ENCODE data around the gene NFIC.
"Not testable (repeated sequence)": the region's sequence is repeated elsewhere in the genome, so short reads cannot be mapped to it uniquely, and the experiment has no call there.

NFIC gene

DNA sequence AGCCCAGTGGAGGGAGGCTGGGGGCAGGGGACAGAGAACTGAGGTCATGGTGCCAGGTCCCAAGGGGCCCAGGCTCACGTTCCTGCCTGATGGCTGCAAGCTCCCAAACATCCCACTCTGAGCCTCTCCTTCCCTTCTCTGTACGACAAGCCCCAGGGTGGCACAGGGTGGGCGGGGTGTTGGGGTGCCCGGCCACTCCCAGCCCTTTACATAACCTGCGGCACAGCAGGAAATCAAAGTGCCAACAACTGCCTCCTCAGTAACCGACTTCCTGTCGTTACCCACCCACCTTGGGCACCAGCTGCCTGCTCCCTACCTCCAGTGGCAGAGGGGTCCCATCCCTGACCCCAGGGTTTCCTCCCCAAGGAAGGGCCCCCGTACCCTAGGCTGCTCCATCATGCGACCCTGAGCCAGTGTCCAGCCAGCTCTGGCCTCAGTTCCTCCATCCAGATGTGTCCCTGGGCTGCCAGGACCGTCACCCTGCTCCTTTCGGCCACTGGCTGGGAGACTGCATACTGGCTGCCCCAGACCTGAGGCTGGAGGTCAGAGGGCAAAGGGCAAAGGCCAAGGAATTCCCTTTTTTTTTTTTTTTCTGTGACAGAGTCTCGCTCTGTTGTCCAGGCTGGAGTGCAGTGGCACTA lies 27.7 kb upstream of the NFIC start:
- no peak for DNase-seq

DNA sequence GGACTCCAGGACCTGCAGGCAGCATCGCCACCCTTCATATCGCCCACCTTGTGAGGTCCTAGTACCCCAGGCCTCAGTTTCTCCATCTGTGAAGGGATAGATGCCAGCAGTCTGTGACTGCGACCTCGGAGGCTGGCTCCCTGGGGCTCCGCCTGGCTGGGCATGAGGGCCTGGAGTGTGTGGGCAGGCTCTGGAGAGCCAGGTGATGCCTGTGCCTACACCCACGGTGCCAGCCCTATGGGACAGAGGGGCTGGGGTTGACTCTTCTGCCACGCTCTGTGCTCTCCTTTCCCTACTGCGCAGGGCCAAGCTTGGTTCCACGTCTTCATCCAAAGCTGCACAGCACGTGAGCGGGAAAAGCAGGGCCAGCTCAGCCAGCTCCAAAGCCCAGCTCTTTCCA lies 26.0 kb upstream of the NFIC start:
- DNase-seq: no peak

DNA sequence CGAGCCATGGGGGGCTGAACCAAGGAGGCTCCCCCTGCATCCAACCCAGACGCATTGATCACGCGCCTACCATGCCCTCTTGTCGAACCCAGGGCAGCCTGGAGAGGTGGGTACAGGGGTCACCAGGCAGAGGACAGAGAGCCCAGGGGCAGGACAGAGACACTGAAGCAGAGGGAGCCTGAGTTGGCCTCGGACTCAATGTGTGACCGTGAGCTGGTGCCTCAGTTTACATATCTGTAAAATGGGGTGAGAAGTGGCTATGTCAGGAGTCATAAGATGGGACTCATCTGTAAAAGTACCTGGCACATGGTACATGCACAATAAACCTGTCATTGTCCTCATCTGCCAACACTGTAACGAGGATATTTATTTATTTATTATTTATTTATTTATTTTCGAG lies 24.1 kb upstream of the NFIC start:
- no peak for DNase-seq

DNA sequence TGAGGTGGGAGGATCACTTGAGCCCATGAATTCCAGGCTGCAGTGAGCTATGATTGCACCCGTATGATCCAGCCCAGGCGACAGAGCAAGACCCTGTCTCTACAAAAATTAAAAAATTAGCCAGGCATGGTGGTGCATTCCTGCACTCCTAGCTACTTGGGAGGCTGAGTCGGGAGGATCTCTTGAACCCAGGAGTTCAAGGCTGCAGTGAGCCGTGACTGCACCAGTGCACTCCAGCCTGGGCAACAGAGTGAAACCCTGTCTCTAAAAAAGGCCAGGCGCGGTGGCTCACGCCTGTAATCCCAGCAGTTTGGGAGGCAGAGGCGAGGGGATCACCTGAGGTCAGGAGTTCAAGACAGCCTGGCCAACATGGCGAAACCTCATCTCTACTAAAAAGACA lies 23.4 kb upstream of the NFIC start:
- not testable (repeated sequence) for DNase-seq

DNA sequence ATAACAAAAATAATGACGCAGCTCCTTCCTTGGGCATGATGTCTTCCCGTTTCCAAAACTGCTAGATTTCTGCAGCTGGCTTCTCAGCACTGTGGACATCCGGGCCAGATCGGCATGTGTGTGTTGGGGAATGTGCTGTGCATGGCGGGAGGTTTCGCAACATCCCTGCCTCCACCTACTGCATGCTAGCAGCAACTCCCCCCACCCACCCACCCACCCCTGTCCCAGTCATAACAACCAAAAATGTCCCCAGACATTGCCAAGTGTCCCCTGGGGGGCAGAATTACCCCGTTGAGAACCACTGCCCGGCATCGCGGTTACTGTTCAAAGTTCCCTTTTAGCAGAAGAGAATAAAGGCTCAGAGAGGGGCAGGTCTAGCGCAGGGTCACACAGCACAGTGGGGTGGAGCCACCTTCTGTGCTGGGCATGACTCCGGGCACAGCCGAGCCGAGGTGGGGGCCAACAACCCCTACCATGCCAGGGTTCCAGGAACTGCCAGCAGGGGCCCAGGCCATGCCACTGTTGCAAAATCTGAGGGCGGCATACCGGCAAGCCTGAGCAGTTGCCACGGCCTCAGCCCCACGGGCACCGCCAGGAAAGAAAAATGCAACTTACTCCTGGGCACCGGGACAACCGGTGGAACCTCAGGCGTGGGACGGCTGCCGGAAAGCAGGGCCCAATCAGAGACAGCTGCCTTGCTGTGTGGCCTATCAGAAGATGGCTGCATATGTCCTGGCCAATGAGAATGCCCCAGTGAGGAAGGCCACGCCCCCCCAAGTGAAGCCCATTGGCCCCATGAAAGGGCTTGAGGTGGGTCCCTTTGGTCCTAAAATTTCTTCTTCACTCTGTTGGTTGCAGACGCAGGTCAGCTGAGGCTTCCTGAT lies 22.5 kb upstream of the NFIC start:
- DNase-seq: no peak

DNA sequence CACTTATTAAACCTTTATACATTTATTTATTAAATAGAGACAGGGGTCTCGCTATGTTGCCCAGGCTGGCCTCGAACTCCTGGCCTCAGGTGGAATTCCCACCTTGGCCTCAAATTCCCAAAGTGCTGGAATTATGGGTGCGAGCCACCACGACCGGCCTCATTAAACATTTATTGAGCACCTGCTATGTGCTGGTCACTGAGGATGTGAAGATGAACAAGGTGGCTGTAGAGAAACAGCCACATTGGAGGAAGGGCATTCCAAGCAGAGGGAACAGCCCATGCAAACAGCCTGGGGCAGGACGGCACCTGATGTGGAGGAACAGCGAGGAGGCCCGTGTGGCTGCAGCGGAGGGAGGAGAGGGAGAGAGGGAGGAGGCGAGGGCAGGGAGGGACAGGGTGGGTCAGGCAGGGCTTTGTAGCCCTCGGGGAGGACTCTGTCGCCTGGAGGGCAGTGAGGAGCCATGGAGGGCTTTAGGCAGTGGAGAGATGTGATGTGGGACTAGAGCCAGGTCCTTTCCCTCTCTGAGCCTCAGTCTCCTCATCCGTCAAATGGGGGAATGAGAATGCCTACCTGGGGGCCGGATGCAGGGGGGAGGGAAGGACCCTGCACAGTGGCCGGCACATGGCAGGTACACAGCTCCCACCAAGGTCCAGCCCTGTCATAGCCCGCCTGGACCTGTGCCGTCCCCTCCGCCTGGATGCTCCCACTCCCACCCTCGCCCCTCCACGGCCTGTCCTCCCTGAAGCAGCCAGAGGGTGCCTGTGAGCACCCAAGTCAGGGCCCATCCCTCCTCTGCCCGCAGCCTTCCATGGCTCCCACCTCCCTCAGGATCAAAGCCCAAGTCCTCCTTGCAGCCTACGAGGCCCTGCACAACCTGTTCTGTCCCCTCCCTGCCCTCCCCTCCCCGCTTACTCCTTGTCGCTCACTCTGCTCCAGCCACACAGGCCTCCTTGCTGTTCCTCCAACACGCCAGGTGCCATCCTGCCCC lies 21.5 kb upstream of the NFIC start:
- DNase-seq: no peak

DNA sequence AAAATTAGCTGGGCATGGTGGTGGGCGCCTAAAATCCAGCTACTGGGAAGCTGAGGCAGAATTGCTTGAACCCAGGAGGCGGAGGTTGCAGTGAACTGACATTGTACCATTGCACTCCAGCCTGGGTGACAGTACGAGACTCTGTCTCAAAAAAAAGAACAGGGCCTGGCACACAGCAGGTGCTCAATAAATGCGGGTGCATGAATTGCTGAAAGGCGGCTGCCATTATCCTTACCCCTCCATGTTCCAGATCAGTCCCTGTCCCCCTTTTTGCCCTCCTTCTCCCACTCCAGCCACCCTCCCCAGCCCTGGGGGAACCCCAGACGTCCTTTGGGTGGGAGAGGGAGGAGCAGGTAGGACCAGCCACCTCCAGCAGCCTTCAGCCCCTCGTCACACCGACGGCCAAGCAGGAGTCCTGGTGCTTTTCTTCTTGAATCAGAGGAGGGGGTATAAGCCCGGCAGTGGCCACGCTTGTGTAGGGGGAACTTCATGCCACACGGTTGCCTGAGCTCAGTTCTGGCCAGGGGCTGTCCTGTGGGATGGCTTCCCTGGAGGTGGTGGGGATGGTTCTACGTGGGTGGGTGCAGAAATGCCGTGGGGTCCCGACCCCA lies 20.4 kb upstream of the NFIC start:
- no peak for DNase-seq

DNA sequence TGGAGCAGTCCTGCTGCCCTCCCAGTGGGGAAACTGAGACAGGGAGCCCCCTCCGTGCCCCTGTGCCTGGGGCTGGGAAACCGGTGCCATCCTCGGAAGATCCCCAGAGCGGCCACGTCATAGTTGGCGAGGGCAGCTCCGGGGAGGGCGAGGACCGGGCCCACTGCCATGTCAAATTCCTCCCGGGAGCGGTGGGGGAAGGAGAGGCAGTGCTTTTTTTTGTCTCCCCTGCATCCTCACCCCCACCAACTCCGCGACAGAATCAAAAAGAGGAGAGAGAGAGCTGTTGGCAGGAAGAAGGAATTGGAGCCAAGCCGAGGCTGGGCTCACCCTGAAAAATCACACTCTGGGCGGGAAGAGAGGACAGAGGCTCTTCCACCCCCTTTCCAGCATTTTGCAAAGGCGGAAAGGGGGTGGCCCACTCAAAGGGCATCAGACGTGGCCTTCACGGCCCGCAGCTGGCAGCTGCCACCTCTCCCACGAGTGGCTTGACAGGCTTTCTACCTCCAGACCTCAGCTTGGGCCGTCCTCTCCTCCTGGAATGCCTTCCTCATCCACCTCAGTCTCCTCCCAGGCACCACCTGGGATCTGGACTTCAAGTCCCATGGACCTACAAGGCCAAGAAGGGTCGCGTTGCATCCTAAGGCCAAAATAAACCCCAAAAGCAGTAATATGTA lies 19.6 kb upstream of the NFIC start:
- DNase-seq: no peak

DNA sequence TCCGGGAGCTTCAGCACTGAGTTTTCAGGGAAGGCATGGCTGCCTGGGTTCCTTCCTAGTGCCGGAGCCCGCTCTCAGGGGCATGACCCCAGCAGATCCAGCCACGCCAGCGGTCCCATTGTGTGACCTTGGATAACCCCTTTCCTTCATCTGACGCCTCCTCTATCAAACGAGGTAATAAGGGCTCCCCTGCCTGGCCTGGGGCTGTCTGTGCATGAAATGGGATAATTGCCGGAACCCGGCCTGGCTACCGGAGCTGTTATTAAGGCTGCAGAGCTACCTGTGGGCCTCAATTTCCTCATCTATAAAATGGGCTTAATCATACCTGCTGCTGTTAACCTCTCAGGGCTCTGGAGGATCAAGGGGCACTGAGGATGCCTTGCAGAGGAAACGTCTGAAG lies 18.3 kb upstream of the NFIC start:
- no peak for DNase-seq

DNA sequence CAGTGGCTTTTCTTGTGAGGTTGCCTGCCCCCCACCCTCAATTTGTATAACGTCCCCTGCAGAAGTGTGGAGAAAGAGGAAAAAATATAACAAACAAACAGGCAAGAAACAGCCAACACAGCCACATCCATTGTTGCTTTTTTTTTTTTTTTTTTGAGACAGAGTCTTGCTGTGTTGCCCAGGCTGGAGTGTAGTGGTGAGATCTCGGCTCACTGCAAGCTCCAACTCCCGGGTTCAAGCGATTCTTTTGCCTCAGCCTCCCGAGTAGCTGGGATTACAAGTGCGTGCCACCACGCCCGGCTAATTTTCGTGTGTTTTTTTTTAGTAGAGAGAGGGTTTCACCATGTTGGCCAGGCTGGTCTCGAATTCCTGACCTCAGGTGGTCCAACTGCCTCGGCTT lies 17.9 kb upstream of the NFIC start:
- DNase-seq: not testable (repeated sequence)

DNA sequence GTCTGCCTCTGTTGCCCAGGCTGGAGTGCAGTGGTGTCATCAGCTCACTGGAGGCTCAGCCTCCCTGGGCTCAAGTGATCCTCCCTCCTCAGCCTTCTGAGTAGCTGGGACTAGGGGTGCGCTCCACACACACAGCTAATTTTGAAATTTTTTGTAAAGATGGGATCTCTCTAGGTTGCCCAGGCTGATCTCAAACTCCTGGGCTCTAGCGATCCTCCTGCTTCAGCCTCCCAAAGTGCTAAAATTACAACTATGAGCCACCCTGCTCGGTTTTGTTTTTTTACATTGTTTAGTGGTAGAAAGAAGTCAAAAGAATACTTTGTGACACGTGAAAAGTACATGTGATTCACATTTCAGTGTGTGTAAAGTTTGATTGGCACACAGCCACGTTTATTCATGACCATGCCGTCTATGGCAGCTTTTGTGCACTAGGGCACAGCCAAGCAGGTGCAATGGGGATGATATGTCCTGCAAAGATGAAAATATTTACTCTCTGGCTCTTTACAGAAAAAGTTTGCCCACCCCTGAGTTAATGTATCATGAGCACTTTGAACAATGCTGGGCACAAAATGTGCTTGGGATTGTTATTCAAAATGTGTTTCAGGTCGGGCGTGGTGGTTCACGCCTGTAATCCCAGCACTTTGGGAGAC lies 16.2 kb upstream of the NFIC start:
- no peak for DNase-seq

DNA sequence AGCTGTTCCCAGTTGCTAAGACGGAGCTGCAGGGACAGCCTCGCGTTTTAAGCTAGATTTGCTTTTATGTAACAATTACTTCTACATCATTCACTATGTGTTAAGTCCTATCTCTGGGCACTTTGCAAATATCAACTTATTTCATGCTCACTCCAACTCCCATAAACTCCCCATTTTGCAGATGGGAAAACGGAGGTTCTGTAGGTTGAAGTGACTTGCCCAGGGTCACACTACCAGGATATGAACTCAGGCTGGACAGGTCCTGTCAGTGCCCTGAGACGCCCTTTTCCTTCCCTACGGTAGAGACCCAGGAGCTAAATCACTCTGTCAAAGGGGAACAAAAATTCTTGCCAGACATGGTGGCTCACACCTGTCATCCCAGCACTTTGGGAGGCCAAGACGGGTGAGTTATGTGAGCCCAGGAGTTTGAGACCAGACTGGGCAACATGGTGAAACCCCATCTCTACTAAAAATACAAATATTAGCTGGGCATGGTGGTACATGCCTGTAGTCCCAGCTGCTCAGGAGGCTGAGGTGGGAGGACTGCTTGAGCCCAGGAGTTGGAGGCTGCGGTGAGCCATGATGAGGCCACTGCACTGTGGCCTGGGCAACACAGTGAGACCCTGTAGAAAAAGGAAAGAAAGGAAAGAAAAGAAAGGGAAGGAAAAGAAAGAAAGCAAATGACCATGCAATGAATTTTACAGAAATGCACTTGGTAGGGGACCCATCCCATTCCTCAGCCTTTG lies 14.5 kb upstream of the NFIC start:
- no peak for DNase-seq

DNA sequence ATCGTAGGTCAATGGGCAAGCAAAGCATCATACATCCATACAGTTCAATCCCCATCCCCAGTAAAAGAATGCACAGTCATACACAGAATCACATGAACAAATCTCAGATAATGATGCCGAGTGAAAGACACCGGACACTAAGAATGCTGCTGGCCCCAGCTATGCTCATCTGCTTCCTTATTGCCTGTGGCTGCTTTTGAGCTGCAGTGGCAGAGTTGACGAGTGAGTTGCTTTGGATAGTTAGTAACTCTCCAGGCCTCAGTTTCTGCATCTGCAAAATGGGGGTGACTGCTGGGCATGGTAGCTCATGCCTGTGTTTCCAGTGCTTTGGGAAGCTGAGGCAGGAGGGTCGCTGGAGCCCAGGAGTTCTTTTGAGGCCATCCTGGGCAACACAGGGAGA lies 12.9 kb upstream of the NFIC start:
- DNase-seq: no peak

DNA sequence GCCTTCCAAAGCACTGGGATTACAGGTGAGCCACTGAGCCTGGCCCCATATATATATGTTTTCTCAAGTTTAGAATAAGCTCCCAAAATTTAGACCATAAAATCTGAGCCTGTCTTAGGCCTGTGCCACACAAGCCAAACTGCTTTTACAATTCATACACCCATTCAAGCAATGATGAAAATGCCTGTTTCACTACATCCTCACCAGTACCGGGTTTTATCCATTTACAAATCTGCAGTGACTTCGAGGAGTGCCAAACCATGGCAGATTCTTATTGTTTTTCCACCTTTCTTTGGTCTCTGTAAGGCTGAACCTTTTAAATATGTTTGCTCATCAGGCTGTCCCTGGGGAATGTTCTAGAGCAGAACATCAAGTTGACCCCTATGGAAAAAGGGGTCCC lies 9.6 kb upstream of the NFIC start:
- DNase-seq: no peak

DNA sequence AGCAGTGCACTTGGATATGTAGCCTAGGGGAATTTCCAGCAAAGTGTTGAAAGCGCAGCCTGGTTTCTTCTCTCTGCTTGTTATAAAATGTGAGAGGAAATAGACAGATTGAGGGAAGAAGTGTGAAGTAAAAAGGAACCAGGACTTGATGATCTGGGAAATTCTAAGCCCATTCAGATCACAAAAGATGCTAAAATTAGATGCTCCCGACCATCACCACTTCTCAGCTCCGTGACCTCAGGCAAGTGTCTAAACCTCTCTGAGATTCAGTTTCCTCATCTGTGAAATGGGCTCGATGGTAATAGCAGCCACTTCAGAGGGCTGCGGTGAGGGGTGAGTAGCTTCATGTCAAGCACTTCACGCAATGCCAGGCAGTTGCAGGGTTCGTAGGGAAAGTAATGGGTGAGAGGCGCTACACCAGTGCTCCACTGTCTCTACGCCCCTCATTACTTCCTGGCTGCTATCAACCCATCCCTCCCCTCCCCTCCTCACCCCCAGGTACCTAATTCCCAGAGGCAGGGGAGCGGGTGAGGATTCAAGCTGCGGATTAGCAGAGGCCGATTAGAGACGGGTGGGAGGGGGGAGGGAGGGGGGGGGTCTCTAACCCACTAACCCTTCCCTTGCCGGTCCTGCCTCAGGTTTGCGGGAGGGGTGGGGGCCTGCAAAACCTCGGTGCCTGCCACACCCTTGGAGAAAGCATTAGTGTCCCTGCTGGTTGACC lies 9.0 kb upstream of the NFIC start:
- no peak for DNase-seq

DNA sequence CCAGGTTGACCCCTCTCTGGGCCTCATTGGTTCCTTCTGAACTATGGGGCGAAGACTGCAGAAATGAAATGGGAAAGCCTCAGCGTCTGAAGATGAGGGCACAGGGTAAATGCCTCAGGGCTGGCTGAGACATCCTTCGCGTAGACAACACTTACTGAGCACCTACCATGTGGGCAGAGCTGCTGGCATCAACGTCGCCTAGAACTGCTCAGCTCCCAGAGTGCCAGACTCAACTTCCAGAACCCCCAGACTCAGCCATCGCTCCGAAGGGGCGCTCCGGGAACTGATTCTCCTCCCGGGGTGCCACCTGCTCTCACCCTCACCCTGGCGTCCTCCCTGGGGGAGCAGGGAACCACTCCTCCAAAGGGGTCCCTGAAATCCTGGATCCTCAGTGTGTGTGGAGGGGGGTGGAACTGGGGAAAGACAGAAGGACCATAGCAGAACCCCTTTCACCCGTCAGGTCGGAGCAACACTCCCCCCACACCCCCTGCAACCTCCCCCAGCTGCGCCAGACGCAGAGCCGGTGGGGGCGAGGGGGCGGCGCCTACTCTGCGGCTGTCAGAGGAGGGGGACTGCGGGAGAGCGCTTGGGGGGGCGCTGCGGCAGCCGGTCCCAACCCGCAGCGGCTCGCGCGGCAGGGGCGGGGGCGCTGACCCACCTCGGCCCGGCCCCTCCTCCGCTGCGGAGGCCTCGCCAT lies 8.2 kb upstream of the NFIC start:
- DNase-seq: no peak

DNA sequence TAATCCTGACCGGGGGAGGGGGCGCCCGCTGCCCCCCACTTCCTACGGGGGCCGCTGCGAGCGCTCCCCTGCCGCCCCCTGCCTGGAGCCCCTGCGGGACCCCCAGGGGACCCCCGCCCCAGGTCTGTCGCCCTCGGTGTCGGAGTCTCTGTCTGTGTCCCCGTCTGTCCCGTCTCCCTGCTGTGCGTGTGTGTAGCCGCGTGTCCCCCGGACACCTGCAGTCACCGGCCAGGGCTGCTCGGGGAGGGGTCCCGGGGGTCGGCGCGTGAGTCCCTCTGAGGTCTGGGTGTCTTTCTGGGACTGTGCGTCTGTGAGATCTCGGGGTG lies 7.7 kb upstream of the NFIC start:
- no peak for DNase-seq

DNA sequence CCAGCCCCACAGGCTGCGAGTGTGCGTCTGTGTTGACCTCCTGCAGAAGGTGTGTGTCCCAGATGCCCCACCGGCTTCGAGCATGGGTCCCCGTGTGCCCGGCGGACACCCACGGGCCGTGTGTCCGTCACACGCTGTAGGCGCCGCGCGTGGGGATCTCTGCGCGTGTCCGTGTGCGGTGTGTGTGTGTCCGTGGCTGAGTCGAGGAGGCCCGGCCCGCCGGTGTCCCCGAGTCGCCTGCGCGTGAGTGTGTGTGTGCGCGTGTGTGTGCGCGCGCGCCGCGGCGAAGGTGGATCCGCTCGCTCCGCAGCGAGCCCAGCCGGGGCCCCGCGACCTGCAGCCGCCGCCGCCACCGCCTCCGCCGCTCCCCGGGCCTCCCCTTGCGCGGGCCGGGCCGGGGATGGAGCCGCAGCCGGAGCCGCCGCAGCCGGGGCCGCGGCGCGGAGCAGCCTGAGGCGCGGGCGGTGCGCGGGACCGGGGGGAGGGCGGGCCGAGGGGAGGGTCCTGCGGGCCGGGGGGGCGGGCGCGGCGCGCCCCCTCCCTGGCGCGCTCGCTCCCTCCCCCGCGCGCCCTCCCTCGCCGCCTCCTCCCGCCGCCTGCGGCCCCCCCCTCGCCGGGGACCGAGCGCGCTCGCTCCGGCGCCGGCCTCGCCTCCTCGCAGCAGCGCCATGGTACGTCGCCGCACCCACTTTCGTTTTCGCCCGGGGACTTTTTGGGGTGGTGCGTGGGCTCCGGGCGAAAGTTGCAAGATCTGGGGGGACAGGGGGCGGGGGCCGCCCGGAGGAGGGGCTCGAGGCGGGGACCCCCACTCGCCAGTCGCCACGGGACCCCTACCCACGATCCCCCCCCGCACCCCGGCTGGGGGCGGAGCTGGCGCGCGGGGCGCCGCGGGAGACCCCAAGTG lies 7.1 kb upstream of the NFIC start:
- peak in 1 of 2 experiments; percentile 52 for DNase-seq

DNA sequence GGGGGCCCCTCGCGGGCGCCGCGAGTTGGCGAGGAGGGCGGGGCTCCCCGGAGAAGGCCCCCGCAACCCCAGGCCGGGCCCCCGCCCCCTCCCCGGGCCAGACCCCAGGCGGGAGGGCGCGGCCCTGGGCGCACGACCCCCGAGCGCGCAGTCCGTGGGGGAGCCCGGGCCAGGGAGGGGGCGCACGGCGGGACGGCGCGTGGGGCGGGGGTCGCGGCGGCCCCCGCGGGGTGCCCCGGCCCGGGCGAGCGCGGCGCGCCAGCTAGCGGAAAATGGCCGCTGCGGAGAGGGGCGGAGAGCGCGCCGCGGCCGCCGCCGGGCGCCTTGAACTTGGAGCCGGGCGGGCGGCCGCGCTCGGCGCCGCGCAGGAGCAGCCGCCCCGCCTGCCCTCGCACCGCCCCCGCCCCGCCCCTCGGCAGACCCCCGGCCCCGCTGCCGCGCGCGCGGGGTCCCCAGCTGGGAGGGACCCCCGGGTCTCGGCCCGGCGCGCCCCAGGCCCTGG lies 6.4 kb upstream of the NFIC start:
- DNase-seq: no peak
